ENCODE measurements around the gene STKLD1.

DNA sequence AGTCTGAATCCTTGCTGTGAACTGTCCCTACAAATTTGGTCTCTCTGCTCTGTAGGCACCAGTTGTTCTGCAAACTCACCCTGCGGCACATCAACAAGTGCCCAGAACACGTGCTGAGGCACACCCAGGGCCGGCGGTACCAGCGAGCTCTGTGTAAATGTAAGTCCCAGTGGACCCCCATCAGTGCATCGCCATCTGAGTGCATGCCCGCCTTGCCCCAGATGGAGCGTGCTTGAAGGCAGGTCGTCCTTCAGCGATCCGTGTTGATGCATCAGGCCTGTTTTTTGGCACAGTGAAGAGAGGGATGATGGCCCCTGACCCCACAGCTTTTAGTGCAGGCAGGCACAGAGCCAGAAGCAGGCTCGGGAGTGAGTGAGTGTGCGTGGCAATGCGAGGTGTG, 18.5 kb upstream of the STKLD1 start:
- TF ChIP-seq, protein P1, sequence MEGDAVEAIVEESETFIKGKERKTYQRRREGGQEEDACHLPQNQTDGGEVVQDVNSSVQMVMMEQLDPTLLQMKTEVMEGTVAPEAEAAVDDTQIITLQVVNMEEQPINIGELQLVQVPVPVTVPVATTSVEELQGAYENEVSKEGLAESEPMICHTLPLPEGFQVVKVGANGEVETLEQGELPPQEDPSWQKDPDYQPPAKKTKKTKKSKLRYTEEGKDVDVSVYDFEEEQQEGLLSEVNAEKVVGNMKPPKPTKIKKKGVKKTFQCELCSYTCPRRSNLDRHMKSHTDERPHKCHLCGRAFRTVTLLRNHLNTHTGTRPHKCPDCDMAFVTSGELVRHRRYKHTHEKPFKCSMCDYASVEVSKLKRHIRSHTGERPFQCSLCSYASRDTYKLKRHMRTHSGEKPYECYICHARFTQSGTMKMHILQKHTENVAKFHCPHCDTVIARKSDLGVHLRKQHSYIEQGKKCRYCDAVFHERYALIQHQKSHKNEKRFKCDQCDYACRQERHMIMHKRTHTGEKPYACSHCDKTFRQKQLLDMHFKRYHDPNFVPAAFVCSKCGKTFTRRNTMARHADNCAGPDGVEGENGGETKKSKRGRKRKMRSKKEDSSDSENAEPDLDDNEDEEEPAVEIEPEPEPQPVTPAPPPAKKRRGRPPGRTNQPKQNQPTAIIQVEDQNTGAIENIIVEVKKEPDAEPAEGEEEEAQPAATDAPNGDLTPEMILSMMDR (conservative IDR thresholded peaks at IDR 0.05; ENCODE audit: low read depth, low read length) = no peak
- TF ChIP-seq EZH2 (IDR thresholded peaks at IDR 0.05; ENCODE audit: low read length, unreplicated experiment) (no peak), EZH2phosphoT487 (IDR thresholded peaks at IDR 0.05; ENCODE audit: borderline replicate concordance, low read length) (no peak)
